Activated T-helper 1 cell treated with anti-CD3 and anti-CD28 coated beads, Interleukin-2, amount 50 U/mL, for 16 hours (primary cell): ENCODE data around the gene NPEPL1.
"Not testable (repeated sequence)": the region's sequence is repeated elsewhere in the genome, so short reads cannot be mapped to it uniquely, and the experiment has no call there.

Experiments used
- DNase-seq, 2 donors: peaks; one replicate each; pipeline ENCODE4 v3.0.0-alpha.2; 2020; ENCODE audit warnings: low read depth in 1 of 2, low spot score in 1 of 2

The NPEPL1 gene

DNA sequence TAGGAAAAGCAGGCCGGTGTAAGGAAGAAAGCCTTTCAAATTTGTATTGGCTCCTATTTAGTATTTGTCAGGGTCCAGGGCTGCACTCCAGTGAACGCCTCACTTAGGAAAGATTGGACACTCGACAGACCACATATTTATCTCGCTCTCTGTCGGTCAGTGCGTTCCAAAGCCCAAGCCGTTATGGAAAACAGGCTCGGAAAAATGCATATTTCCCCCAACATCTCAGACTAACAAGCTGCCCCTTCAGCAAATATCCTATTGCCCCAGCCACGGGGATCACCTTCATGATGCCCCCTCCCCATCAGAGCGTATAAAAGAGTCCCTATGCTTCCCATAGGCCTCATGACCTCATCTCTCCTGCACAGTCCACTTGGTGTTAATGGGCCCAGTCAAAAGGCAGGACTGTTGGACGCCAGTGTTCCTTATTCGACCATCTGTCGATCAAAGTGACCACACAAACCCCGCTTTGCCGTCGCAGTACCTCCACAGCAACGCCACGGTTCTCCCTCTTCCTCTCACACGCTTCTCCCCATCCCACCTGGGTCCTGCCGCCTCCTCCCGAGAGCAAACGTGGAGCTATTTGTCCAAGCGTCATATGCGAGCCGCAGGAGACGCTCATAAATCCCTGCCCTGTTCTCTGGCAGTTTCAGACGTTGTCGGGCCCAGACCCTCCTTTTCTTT lies 63.3 kb downstream of the NPEPL1 start:
- no peak for DNase-seq

- DNase-seq = no peak
Observed at GRCh38 chr20:58756450-58756775, 63.8 kb downstream of the NPEPL1 start.

GRCh38 chr20:58757647-58758046 lies 65.0 kb downstream of the NPEPL1 start:
- not testable (repeated sequence) for DNase-seq

DNA sequence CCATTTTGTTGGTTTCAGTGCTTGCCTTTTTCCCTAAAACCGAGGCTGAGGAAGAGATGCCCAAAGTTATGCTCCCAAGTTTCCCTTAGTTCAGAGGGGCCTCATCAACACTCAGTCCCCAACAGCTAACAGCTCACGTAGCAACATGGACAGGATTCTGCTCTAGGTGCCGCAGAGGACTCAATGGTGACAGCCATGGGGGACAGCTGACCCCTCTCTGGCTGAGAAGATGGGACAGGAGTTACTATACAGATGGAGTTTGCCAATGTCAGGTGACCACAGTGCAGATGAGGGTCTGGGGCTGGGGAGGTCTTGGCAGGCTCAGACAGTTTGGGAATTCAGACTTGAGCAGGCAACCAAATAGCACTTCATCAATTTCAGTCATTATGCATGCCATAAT lies 67.3 kb downstream of the NPEPL1 start:
- DNase-seq = no peak

- DNase-seq = no peak
Observed at GRCh38 chr20:58760856-58761255, 68.3 kb downstream of the NPEPL1 start.

DNA sequence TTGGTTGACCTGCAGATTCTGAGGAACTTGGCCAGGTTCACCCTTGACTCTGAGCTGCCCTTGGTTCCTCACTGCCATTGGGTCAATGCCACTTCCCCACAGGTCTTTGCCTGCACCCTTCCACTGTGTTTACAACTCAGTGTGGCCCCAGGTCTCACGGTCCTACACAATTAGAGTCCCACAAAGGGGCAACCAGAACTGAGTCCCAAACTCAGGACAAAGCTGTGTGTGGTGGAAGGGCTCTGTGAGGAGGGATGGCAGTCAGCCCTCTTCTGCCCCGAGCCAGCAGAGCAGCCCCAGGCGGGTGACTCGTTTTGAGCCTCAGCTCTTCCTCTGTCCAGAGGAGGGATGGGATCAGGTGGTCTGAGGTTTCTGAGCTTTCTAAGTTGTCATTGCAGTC lies 69.5 kb downstream of the NPEPL1 start:
- no peak for DNase-seq

DNA sequence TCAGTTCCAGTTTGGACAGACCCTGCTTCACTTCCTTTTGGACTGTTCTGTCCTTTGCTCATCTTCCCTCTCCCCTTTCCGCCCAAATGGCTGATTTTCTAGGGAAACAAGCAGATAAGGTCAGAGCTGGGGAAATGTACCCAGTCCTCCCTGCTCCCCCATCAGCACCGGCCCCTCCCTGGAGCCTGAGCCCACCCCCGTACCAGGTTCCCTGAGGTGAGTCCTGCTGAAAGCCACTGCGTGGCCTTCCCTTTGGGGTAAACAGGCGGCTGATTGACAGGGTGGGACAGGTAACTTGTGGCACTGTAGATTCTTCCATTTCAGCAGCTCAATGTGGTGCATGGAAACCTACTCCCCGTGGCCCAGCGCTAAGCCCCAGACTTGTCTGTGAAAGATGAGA lies 70.5 kb downstream of the NPEPL1 start:
- DNase-seq = no peak
